ENCODE data around the gene TCP11L2. TPM values are rescaled to one million over a fixed set of nuclear protein-coding genes. Genes with fewer than 3 reads are reported as not detected.
"Not testable (repeated sequence)": the region's sequence is repeated elsewhere in the genome, so short reads cannot be mapped to it uniquely, and the experiment has no call there.

The TCP11L2 gene
- total RNA-seq, 1 donor from 2014 or later = 22.0 TPM

- Histone ChIP-seq H3K36me3 (ENCODE audit: insufficient read depth, low read length) (no peaks in the 10 kb centered on the region), H3K4me3 (ENCODE audit: insufficient read depth, low read depth, low read length) (no peak overlapping the region), H3K79me2 (ENCODE audit: insufficient read depth, low read length) (no peaks in the 10 kb centered on the region), H3K9me3 (ENCODE audit: insufficient read depth, low read depth, low read length) (peaks cover 7% of the 10 kb centered on the region), H3K27ac (ENCODE audit: low read depth, low read length) (no peak overlapping the region), H3K9ac (ENCODE audit: low read length) (no peak overlapping the region), H2AFZ (ENCODE audit: low read depth, low read length) (no peak overlapping the region), H4K20me1 (ENCODE audit: insufficient read depth, low read length) (no peaks in the 10 kb centered on the region), H3K27me3 (ENCODE audit: insufficient read depth, low read length) (no peaks in the 10 kb centered on the region), H3K4me1 (ENCODE audit: insufficient read depth, low read length) (peaks cover 11% of the 10 kb centered on the region), H3K4me2 (ENCODE audit: low read length) (no peak overlapping the region)
- Mint-ChIP-seq H3K4me3 (ENCODE audit: unreplicated experiment) (no peak overlapping the region), H3K4me1 (ENCODE audit: low read depth, unreplicated experiment) (peaks cover 27% of the 10 kb centered on the region), H3K36me3 (ENCODE audit: low read depth, unreplicated experiment) (peaks cover 3% of the 10 kb centered on the region), H3K9me3 (ENCODE audit: unreplicated experiment) (peaks cover 6% of the 10 kb centered on the region), H3K27ac (ENCODE audit: unreplicated experiment) (no peak overlapping the region), H3K27me3 (ENCODE audit: low read depth, unreplicated experiment) (no peaks in the 10 kb centered on the region)
- DNase-seq (ENCODE audit: low read depth) (no peak), FAIRE-seq (no peak)
- TF ChIP-seq EZH2 (IDR thresholded peaks at IDR 0.05; ENCODE audit: insufficient read depth, low read length) = no peak
- TF ChIP-seq CTCF (IDR thresholded peaks at IDR 0.05; ENCODE audit: insufficient read depth, low read depth, low read length) = no peak
Measured at GRCh38 chr12:106285982-106286381, 16.6 kb upstream of the TCP11L2 start.

- H3K79me2 ChIP-seq (ENCODE audit: insufficient read depth, low read length); H3K36me3 Mint-ChIP-seq (ENCODE audit: low read depth, unreplicated experiment); H3K27ac ChIP-seq (ENCODE audit: low read depth, low read length): not testable (repeated sequence)
Measured at GRCh38 chr12:106286576-106287162, 15.9 kb upstream of the TCP11L2 start.

GRCh38 chr12:106287364-106287763 is 15.2 kb upstream of the TCP11L2 start:
- Histone ChIP-seq H4K20me1 (ENCODE audit: insufficient read depth, low read length) (no peaks in the 10 kb centered on the region), H3K4me3 (ENCODE audit: insufficient read depth, low read depth, low read length) (no peak overlapping the region), H3K79me2 (ENCODE audit: insufficient read depth, low read length) (no peaks in the 10 kb centered on the region), H3K4me1 (ENCODE audit: insufficient read depth, low read length) (peaks cover 11% of the 10 kb centered on the region), H3K9ac (ENCODE audit: low read length) (no peak overlapping the region), H2AFZ (ENCODE audit: low read depth, low read length) (no peak overlapping the region), H3K36me3 (ENCODE audit: insufficient read depth, low read length) (no peaks in the 10 kb centered on the region), H3K9me3 (ENCODE audit: insufficient read depth, low read depth, low read length) (peaks cover under 1% of the 10 kb centered on the region), H3K27me3 (ENCODE audit: insufficient read depth, low read length) (no peaks in the 10 kb centered on the region), H3K4me2 (ENCODE audit: low read length) (no peak overlapping the region), H3K27ac (ENCODE audit: low read depth, low read length) (no peak overlapping the region)
- Mint-ChIP-seq H3K4me3 (ENCODE audit: unreplicated experiment) (no peak overlapping the region), H3K9me3 (ENCODE audit: unreplicated experiment) (peaks cover under 1% of the 10 kb centered on the region), H3K36me3 (ENCODE audit: low read depth, unreplicated experiment) (peaks cover 2% of the 10 kb centered on the region), H3K4me1 (ENCODE audit: low read depth, unreplicated experiment) (peaks cover 27% of the 10 kb centered on the region), H3K27me3 (ENCODE audit: low read depth, unreplicated experiment) (no peaks in the 10 kb centered on the region), H3K27ac (ENCODE audit: unreplicated experiment) (peak overlapping the region; percentile 100)
- DNase-seq (ENCODE audit: low read depth) (peak; percentile 53), FAIRE-seq (no peak)
- TF ChIP-seq EZH2 (IDR thresholded peaks at IDR 0.05; ENCODE audit: insufficient read depth, low read length) (no peak), CTCF (IDR thresholded peaks at IDR 0.05; ENCODE audit: insufficient read depth, low read depth, low read length) (no peak)

More at GRCh38 chr12:106286576-106287162, 15.9 kb upstream of the TCP11L2 start:
- not testable (repeated sequence) for H3K4me3 Mint-ChIP-seq (ENCODE audit: unreplicated experiment); H3K27me3 Mint-ChIP-seq (ENCODE audit: low read depth, unreplicated experiment); H3K36me3 ChIP-seq (ENCODE audit: insufficient read depth, low read length); H3K9me3 Mint-ChIP-seq (ENCODE audit: unreplicated experiment); H2AFZ ChIP-seq (ENCODE audit: low read depth, low read length); DNase-seq (ENCODE audit: low read depth); FAIRE-seq; H4K20me1 ChIP-seq (ENCODE audit: insufficient read depth, low read length); H3K9ac ChIP-seq (ENCODE audit: low read length); H3K4me3 ChIP-seq (ENCODE audit: insufficient read depth, low read depth, low read length); H3K9me3 ChIP-seq (ENCODE audit: insufficient read depth, low read depth, low read length); H3K27me3 ChIP-seq (ENCODE audit: insufficient read depth, low read length); H3K4me2 ChIP-seq (ENCODE audit: low read length)
- peaks cover 11% of the 10 kb centered on the region for H3K4me1 ChIP-seq (ENCODE audit: insufficient read depth, low read length)
- Mint-ChIP-seq H3K27ac (ENCODE audit: unreplicated experiment) (peak overlapping the region; percentile 100), H3K4me1 (ENCODE audit: low read depth, unreplicated experiment) (peaks cover 27% of the 10 kb centered on the region)

All from astrocyte (in vitro differentiated cells and primary cell).